ENCODE measurements around the gene CEP192. TPM values are rescaled to one million over a fixed set of nuclear protein-coding genes. Genes with fewer than 3 reads are reported as not detected.

CEP192 gene
- total and polyA plus RNA-seq, 2 of the 4 experiments (the other 2 are of a cell fraction), result 17.2 to 29.0 TPM

DNA sequence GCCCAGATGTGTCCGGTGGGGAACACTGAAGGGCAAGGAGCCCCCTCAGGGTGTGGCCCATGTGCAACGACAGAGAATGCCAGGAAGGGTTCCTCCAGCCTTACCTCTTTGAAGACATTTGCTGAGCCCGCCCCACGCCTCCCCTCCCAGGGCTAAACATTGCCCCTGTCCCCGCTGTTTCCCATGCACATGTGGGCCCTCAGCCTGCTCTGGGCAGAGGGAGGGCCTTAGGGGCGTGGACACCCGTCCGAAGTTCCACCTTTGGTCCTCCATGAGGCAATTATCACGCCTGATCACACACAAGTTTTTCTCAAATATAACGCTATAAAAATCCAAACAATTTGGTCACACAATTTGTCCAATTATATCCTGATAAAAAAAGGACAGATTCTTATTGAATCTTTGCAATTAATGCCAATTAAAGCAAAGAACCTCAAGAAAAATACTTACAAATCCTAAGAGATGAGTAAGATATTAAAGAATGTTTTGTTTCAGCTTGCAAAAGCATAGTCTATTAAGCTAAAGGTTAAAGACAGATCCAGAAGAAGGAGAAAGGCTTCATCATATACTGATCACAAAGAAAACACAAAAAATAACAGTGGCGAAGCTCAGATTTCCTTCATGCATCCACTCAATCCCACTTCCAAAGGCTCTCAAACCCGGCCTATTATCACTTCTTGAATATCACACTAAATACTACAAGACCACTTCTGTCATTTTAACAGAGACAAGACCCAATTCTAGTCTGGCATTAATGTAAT is 172.2 kb downstream of the CEP192 start (continued):
- TF ChIP-seq USF2 (IDR thresholded peaks at IDR 0.05; ENCODE audit: low read depth, low read length), result no peak

GRCh38 chr18:13164406-13164805 is 173.2 kb downstream of the CEP192 start:
- Histone ChIP-seq H3K27ac (ENCODE audit: insufficient read depth, low read length) (no peak overlapping the region), H3K56ac (ENCODE audit: extremely low read depth, insufficient read depth, low read length) (no peak overlapping the region), H2BK20ac (ENCODE audit: low read depth, low read length) (no peak overlapping the region), H2BK15ac (ENCODE audit: low read depth, low read length) (no peak overlapping the region), H4K8ac (ENCODE audit: low read depth in 2 of 2, low read length in 2 of 2) (no peak overlapping the region), H3K4ac (ENCODE audit: low read depth, low read length) (no peak overlapping the region), H3K4me3 (ENCODE audit: insufficient read depth, low read depth, low read length) (no peak overlapping the region), H3K36me3 (ENCODE audit: control insufficient read depth, insufficient read depth, low read length) (no peaks in the 10 kb centered on the region), H3K27me3 (ENCODE audit: control insufficient read depth, insufficient read depth, low read length) (no peaks in the 10 kb centered on the region), H2AK9ac (replicated peaks; ENCODE audit: low read depth, low read length, poor library complexity) (no peak overlapping the region), H3K23ac (ENCODE audit: low read depth, low read length) (no peak overlapping the region), H3K18ac (ENCODE audit: low read depth, low read length) (no peak overlapping the region), H3K9ac (ENCODE audit: low read depth, low read length) (no peak overlapping the region), H2AFZ (replicated peaks; ENCODE audit: low read length, poor library complexity) (no peak overlapping the region), H3K4me2 (ENCODE audit: low read depth, low read length) (no peak overlapping the region), H2BK5ac (ENCODE audit: low read depth, low read length, poor library complexity, severe bottlenecking) (no peak overlapping the region), H4K5ac (ENCODE audit: low read depth, low read length) (no peak overlapping the region), H4K91ac (ENCODE audit: insufficient read depth, low read depth, low read length) (no peak overlapping the region), H4K20me1 (ENCODE audit: insufficient read depth, low read length) (no peaks in the 10 kb centered on the region), H3K9me3 (ENCODE audit: control insufficient read depth, insufficient read depth, low read length) (no peaks in the 10 kb centered on the region), H3K9me1 (ENCODE audit: insufficient read depth, low read length) (no peaks in the 10 kb centered on the region; the same call in 1 of the 2 replicates), H3K79me1 (ENCODE audit: low read depth in 1 of 2, low read length in 2 of 2) (no peaks in the 10 kb centered on the region), H2BK120ac (ENCODE audit: low read depth, low read length) (no peak overlapping the region), H2AK5ac (ENCODE audit: low read depth, low read length) (no peak overlapping the region), H3K14ac (replicated peaks; ENCODE audit: low read depth, low read length) (no peak overlapping the region), H3K4me1 (ENCODE audit: control insufficient read depth, insufficient read depth, low read length) (peaks cover 4% of the 10 kb centered on the region; the same call in 1 of the 2 replicates)
- in situ Hi-C loops (cut with MboI; ENCODE audit: low sequenced_read_pairs) (loop anchor here (25.0 kb wide), 1 partner anchor 427 kb away; no protein-coding TSS in a partner anchor), dilution Hi-C loops (cut with HindIII; ENCODE audit: low sequenced_read_pairs, unreplicated experiment) (no loop called here), intact Hi-C loops (cut with micrococcal nuclease) (no loop called here)
- POLR2A ChIA-PET (ENCODE audit: unreplicated experiment), result no interaction called here
- TF ChIP-seq CEBPB (IDR thresholded peaks at IDR 0.05; ENCODE audit: low read depth, low read length), result no peak
- no peak for TF ChIP-seq RFX5 (IDR thresholded peaks at IDR 0.05; ENCODE audit: low read depth, low read length)
- TF ChIP-seq MXI1 (IDR thresholded peaks at IDR 0.05; ENCODE audit: borderline replicate concordance, low read depth, low read length), result no peak
- no peak for TF ChIP-seq RAD21 (IDR thresholded peaks at IDR 0.05; ENCODE audit: low read length)
- no peak for TF ChIP-seq BHLHE40 (IDR thresholded peaks at IDR 0.05; ENCODE audit: low read depth, low read length)
- TF ChIP-seq, protein P1, sequence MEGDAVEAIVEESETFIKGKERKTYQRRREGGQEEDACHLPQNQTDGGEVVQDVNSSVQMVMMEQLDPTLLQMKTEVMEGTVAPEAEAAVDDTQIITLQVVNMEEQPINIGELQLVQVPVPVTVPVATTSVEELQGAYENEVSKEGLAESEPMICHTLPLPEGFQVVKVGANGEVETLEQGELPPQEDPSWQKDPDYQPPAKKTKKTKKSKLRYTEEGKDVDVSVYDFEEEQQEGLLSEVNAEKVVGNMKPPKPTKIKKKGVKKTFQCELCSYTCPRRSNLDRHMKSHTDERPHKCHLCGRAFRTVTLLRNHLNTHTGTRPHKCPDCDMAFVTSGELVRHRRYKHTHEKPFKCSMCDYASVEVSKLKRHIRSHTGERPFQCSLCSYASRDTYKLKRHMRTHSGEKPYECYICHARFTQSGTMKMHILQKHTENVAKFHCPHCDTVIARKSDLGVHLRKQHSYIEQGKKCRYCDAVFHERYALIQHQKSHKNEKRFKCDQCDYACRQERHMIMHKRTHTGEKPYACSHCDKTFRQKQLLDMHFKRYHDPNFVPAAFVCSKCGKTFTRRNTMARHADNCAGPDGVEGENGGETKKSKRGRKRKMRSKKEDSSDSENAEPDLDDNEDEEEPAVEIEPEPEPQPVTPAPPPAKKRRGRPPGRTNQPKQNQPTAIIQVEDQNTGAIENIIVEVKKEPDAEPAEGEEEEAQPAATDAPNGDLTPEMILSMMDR (conservative IDR thresholded peaks at IDR 0.05; ENCODE audit: low read depth, low read length), result no peak
- no TSS peak for BruUV-seq (replicated peaks)
- CTCF ChIA-PET, result no interaction called here
- WGBS, 2 experiments (ENCODE audit: extremely low coverage in 2 of 2, insufficient read length in 1 of 2), result 67% methylated on average over 3 of the region's 13 CpGs; no CpG with 5 or more reads in 1 of the 2 experiments
- ATAC-seq (ENCODE audit: low read depth) (no peak), DNase-seq (no peak)

Data from IMR-90 (cell line).